SU-DHL-6 (cell line): ENCODE data around the gene KCND3.

Source experiments
- H2AFZ ChIP-seq: fragments of 200-600 bp; sonication (generic); 2 replicates; pipeline ENCODE4 v1.6.1; 2014; ENCODE audit warnings: low read depth, mild to moderate bottlenecking, moderate library complexity, mixed read lengths, antibody characterized with exemption, low read length; ENCODE audit not compliant: severe bottlenecking
- H3F3A ChIP-seq: fragments of 200-600 bp; shearing (Covaris generic); 2 replicates; pipeline ENCODE4 v1.6.0; 2016; ENCODE audit warnings: antibody characterized with exemption, mild to moderate bottlenecking; ENCODE audit not compliant: insufficient read depth
- H3K27ac ChIP-seq: fragments of 200-600 bp; sonication (generic); 2 replicates; pipeline ENCODE4 v1.5.1; 2016; ENCODE audit warnings: low read depth, mild to moderate bottlenecking, low read length, moderate library complexity, mixed read lengths
- H3K27me3 ChIP-seq: fragments of 200-600 bp; sonication (generic), shearing (Covaris generic); 2 replicates; pipeline ENCODE4 v1.6.0; 2014; ENCODE audit warnings: mild to moderate bottlenecking, low read length
- H3K36me3 ChIP-seq: fragments of 200-600 bp; sonication (generic); 2 replicates; pipeline ENCODE4 v1.6.1; 2014; ENCODE audit warnings: mild to moderate bottlenecking, low read length, mixed read lengths
- H3K4me2 ChIP-seq: fragments of 300-600, 200-600 bp; shearing (Covaris generic), sonication (generic); 2 replicates; pipeline ENCODE4 v1.6.0; 2014; ENCODE audit warnings: low read length, low read depth, mild to moderate bottlenecking; ENCODE audit not compliant: poor library complexity, severe bottlenecking
- H3K4me3 ChIP-seq: fragments of 200-600 bp; sonication (generic); 2 replicates; pipeline ENCODE4 v1.5.1; 2014; ENCODE audit warnings: antibody characterized with exemption, low read length, mild to moderate bottlenecking, mixed read lengths; ENCODE audit not compliant: insufficient read depth, poor library complexity, severe bottlenecking
- H3K79me2 ChIP-seq: fragments of 200-600 bp; sonication (generic); 2 replicates; pipeline ENCODE4 v1.6.1; 2014; ENCODE audit warnings: mild to moderate bottlenecking, low read length, moderate library complexity; ENCODE audit not compliant: insufficient read depth
- H3K9ac ChIP-seq: fragments of 200-600 bp; sonication (generic); 2 replicates; pipeline ENCODE4 v1.7.0; 2014; ENCODE audit warnings: mild to moderate bottlenecking, low read length
- H3K9me2 ChIP-seq: fragments of 200-600 bp; sonication (generic); replicated peaks from 2 replicates; pipeline ENCODE4 v1.6.1; 2014; ENCODE audit warnings: low read length; ENCODE audit not compliant: insufficient read depth
- H3K9me3 ChIP-seq: fragments of 200-600 bp; sonication (generic); 2 replicates; pipeline ENCODE4 v1.6.1; 2014; ENCODE audit warnings: low read length, mixed read lengths; ENCODE audit not compliant: insufficient read depth
- H4K20me1 ChIP-seq: fragments of 200-600 bp; sonication (generic); 2 replicates; pipeline ENCODE4 v1.6.1; 2014; ENCODE audit warnings: low read depth, mild to moderate bottlenecking, antibody characterized with exemption, low read length, moderate library complexity, mixed read lengths
- EZH2phosphoT487 ChIP-seq: fragments of 200-600 bp; sonication (generic), shearing (Covaris generic); conservative IDR thresholded peaks from 2 replicates; pipeline ENCODE4 v1.6.1; 2018; ENCODE audit warnings: mild to moderate bottlenecking, antibody characterized with exemption, low read length, moderate library complexity, mixed read lengths
- TF ChIP-seq, protein P1 (sequence below): fragments of 200-600 bp; sonication (generic); IDR thresholded peaks from one replicate; pipeline ENCODE4 v1.5.1; 2017; ENCODE audit warnings: antibody characterized with exemption, mild to moderate bottlenecking, low read length, moderate library complexity; ENCODE audit not compliant: insufficient read depth, poor library complexity, severe bottlenecking

Gene KCND3

DNA sequence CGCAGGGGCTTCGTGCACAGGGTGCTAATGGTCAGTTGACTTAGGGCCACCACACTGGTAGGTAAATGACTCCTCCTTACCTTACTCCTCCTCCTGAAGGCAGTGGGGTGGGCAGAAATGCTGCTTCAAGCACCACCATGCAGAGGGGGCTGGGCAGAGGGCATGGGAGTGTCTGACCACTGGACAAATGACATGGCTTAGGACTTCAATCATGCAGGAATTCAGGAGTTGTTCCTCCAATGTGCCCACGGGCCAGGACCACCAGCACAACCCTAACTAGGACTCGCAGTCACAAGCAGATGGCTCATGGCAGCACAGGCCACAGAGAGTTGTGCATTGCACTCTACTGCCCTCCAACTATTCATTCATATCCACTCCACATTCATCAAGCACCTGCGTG lies 65.7 kb downstream of the KCND3 start:
- no peak overlapping the region for H3K4me3 ChIP-seq
- no peaks in the 10 kb centered on the region for H3K36me3 ChIP-seq
- H3K27ac ChIP-seq: no peak overlapping the region
- no peaks in the 10 kb centered on the region for H3K9me3 ChIP-seq
- H3K4me2 ChIP-seq: no peak overlapping the region
- H3K27me3 ChIP-seq: no peaks in the 10 kb centered on the region
- H3K9ac ChIP-seq: no peak overlapping the region
- no peak overlapping the region for H2AFZ ChIP-seq
- no peaks in the 10 kb centered on the region for H3F3A ChIP-seq
- no peaks in the 10 kb centered on the region for H4K20me1 ChIP-seq
- TF ChIP-seq, protein P1, sequence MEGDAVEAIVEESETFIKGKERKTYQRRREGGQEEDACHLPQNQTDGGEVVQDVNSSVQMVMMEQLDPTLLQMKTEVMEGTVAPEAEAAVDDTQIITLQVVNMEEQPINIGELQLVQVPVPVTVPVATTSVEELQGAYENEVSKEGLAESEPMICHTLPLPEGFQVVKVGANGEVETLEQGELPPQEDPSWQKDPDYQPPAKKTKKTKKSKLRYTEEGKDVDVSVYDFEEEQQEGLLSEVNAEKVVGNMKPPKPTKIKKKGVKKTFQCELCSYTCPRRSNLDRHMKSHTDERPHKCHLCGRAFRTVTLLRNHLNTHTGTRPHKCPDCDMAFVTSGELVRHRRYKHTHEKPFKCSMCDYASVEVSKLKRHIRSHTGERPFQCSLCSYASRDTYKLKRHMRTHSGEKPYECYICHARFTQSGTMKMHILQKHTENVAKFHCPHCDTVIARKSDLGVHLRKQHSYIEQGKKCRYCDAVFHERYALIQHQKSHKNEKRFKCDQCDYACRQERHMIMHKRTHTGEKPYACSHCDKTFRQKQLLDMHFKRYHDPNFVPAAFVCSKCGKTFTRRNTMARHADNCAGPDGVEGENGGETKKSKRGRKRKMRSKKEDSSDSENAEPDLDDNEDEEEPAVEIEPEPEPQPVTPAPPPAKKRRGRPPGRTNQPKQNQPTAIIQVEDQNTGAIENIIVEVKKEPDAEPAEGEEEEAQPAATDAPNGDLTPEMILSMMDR: no peak
- no peak for TF ChIP-seq EZH2phosphoT487
- no peaks in the 10 kb centered on the region for H3K79me2 ChIP-seq
- no peaks in the 10 kb centered on the region for H3K9me2 ChIP-seq

DNA sequence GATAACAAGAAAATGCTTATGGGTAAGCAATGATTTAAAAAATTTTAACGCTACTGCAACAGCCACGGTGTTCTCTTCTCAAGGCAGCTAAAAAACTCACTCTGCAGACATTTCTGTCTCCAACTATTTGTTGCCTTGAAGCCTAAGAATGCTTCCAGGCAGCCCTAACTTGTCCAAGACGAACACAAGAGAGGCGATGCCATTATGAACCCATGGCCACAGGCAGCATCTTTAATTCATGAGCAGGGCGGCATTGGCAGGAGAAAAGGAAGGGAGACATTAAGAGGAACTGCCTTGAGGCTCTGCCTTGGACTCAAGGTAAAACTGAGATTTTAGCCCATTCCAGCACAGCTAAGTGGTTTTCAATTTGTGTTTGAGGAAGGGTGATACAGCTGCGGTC lies 67.5 kb downstream of the KCND3 start:
- Histone ChIP-seq H3K4me2 (no peak overlapping the region), H4K20me1 (no peaks in the 10 kb centered on the region), H3K27ac (no peak overlapping the region), H3K9me2 (no peaks in the 10 kb centered on the region), H3F3A (no peaks in the 10 kb centered on the region), H3K36me3 (no peaks in the 10 kb centered on the region), H3K27me3 (no peaks in the 10 kb centered on the region), H3K9ac (no peak overlapping the region), H3K79me2 (no peaks in the 10 kb centered on the region), H3K4me3 (no peak overlapping the region), H2AFZ (no peak overlapping the region), H3K9me3 (no peaks in the 10 kb centered on the region)
- TF ChIP-seq, protein P1: no peak

GRCh38 chr1:111920221-111921024 lies 69.0 kb downstream of the KCND3 start:
- no peaks in the 10 kb centered on the region for H3K79me2 ChIP-seq
- H3K9ac ChIP-seq: no peak overlapping the region
- no peak overlapping the region for H2AFZ ChIP-seq
- no peaks in the 10 kb centered on the region for H3K9me2 ChIP-seq
- H3K9me3 ChIP-seq: no peaks in the 10 kb centered on the region
- H3K4me3 ChIP-seq: no peak overlapping the region
- no peak overlapping the region for H3K27ac ChIP-seq
- no peaks in the 10 kb centered on the region for H3K36me3 ChIP-seq
- no peaks in the 10 kb centered on the region for H3K27me3 ChIP-seq
- H3F3A ChIP-seq: no peaks in the 10 kb centered on the region
- H3K4me2 ChIP-seq: no peak overlapping the region
- H4K20me1 ChIP-seq: no peaks in the 10 kb centered on the region
- TF ChIP-seq EZH2phosphoT487: no peak
- TF ChIP-seq, protein P1: no peak
